AG04449 (cell line): ENCODE data around the gene PHF21A.

Source experiments
- CTCF ChIA-PET: fragments of 350-600 bp; formaldehyde crosslinking; extraction: SDS; loops from one replicate; lab custom pipeline; 2021; ENCODE audit warnings: antibody characterized with exemption; lab: Yijun Ruan, JAX
- POLR2A ChIA-PET: fragments of 400-600, 350-600 bp; formaldehyde crosslinking; extraction: SDS; loops from one replicate; lab custom pipeline; 2020; ENCODE audit warnings: antibody characterized with exemption, inconsistent platforms; lab: Yijun Ruan, JAX
- DNase-seq: peaks from one replicate; pipeline ENCODE4 v3.0.0-alpha.2; 2010; ENCODE audit warnings: low read depth, low spot score
- H3K4me3 ChIP-seq: 2 replicates; pipeline ENCODE4 v1.5.1; 2011; ENCODE audit warnings: low read depth, mild to moderate bottlenecking, control low read depth, low read length
- TF ChIP-seq, protein P1 (sequence below): IDR thresholded peaks from one replicate; pipeline ENCODE4 v1.5.1; 2011; ENCODE audit warnings: mild to moderate bottlenecking, moderate library complexity, low read length, control low read depth, inconsistent platforms; ENCODE audit not compliant: insufficient read depth; ENCODE audit errors: missing control alignments

The PHF21A gene

GRCh38 chr11:45925550-45925949 lies 195.7 kb downstream of the PHF21A start:
- CTCF ChIA-PET = interaction anchor here (1.1 kb wide), 1 partner anchor 11 kb away, joined by 3 read pairs; no protein-coding TSS in a partner anchor
- DNase-seq = no peak
- POLR2A ChIA-PET = no interaction called here
- TF ChIP-seq, protein P1, sequence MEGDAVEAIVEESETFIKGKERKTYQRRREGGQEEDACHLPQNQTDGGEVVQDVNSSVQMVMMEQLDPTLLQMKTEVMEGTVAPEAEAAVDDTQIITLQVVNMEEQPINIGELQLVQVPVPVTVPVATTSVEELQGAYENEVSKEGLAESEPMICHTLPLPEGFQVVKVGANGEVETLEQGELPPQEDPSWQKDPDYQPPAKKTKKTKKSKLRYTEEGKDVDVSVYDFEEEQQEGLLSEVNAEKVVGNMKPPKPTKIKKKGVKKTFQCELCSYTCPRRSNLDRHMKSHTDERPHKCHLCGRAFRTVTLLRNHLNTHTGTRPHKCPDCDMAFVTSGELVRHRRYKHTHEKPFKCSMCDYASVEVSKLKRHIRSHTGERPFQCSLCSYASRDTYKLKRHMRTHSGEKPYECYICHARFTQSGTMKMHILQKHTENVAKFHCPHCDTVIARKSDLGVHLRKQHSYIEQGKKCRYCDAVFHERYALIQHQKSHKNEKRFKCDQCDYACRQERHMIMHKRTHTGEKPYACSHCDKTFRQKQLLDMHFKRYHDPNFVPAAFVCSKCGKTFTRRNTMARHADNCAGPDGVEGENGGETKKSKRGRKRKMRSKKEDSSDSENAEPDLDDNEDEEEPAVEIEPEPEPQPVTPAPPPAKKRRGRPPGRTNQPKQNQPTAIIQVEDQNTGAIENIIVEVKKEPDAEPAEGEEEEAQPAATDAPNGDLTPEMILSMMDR = no peak
- no peak overlapping the region for H3K4me3 ChIP-seq

- no peak for DNase-seq
- TF ChIP-seq, protein P1 = no peak
- no peak overlapping the region for H3K4me3 ChIP-seq
- ChIA-PET POLR2A (no interaction called here), CTCF (interaction anchor here (1.1 kb wide), 2 partner anchors 12 to 80 kb away, joined by 3 read pairs; no protein-coding TSS in a partner anchor)
Measured at GRCh38 chr11:45924927-45925326, 196.3 kb downstream of the PHF21A start.

DNA sequence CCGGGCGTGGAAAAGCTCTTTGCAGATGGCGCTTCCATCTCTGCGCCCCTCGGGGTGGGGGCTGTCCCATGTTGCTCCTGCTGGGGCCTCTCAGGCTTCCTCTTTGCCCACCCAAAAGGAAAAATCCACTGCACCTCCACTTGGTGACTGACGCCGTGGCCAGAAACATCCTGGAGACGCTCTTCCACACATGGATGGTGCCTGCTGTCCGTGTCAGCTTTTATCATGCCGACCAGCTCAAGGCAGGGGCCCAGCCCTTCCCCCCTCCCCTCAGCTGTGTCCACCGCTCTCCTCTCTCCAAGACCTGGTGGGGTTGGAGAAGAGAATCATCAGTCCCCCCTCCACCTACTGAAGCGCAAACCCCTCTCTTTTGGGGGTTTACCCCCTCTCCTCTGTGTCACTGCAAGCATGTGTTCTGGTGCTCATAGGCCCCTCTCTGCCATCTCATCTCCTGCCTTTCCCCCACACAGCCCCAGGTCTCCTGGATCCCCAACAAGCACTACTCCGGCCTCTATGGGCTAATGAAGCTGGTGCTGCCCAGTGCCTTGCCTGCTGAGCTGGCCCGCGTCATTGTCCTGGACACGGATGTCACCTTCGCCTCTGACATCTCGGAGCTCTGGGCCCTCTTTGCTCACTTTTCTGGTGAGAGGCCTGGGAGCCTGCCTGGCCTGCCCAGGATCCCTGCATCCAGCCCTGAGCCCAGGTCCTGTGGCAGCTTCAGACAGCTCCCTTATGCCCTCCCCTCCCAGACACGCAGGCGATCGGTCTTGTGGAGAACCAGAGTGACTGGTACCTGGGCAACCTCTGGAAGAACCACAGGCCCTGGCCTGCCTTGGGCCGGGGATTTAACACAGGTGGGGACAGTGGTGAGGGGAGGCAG lies 197.0 kb downstream of the PHF21A start:
- no peak overlapping the region for H3K4me3 ChIP-seq
- TF ChIP-seq, protein P1 = no peak
- no peak for DNase-seq
- POLR2A ChIA-PET = no interaction called here
- CTCF ChIA-PET = interaction anchor here (1.1 kb wide), 2 partner anchors 12 to 80 kb away, joined by 3 read pairs; no protein-coding TSS in a partner anchor

GRCh38 chr11:45922425-45923082 lies 198.7 kb downstream of the PHF21A start, which contains the start of gene LARGE2:
LARGE2 (plus strand) TSS chr11:45922656; CDS start chr11:45922883, 227 bp downstream.
- TF ChIP-seq, protein P1 = no peak
- ChIA-PET CTCF (interaction anchor here (2.4 kb wide), 1 partner anchor 84 kb away, joined by 7 read pairs; no protein-coding TSS in a partner anchor), POLR2A (no interaction called here)
- H3K4me3 ChIP-seq = no peak within 1 kb of the TSS
- DNase-seq = no peak

- no peak overlapping the region for H3K4me3 ChIP-seq
Measured at GRCh38 chr11:45921561-45922424, 199.5 kb downstream of the PHF21A start.

More at GRCh38 chr11:45921561-45922424, 199.5 kb downstream of the PHF21A start:
- no peak for DNase-seq
- ChIA-PET POLR2A (no interaction called here), CTCF (interaction anchor here (1.5 to 2.4 kb wide), 2 partner anchors 79 to 85 kb away, joined by 4 to 7 read pairs; no protein-coding TSS in a partner anchor)
- TF ChIP-seq, protein P1 = no peak
